ENCODE data around the gene CDYL2. TPM values are rescaled to one million over a fixed set of nuclear protein-coding genes. Genes with fewer than 3 reads are reported as not detected.

CDYL2 gene
- total RNA-seq, 2 donors from 2014 or later, result 4.6 to 20.4 TPM

DNA sequence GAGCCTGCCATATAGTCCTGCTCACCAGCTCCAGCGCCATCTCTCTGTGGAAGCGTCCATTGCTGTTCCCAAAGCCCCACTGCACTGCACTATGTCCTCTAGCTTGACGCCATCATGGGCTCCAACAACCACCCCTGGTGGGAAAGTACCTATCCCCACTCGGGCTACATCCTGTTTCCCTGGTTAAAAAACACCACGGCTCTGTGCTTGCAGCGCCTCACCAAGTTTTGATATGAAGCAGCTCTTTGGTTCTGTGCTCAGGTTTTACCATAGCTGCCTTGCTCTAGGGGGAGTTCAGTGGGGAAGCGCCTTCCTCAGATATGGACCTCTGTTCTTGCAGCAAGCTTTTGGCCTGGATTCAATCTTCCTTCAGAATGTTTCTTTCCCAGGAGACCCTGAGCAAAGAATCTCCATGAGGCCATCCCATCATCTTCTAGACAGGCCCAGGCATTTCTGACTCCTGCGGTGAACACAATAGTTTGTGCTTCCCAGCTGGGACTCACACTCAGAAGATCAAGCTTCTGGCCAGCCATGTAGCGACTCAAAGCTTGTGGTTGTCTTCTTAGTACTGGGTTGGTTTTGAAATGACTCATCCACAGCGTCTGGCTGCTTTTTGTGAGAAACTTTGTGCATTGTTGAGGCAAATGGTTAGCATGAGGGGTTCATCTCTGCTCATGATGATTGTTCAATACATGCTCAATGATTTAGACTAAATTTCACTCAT is 224.1 kb downstream of the CDYL2 start:
- ATAC-seq (ENCODE audit: insufficient number of reproducible peaks, low FRiP score, low read depth) (no peak), DNase-seq (ENCODE audit: low spot score) (no peak)
- H3K27ac ChIP-seq, result no peak overlapping the region
- H3K9me3 ChIP-seq, result no peaks in the 10 kb centered on the region
- TF ChIP-seq, protein P1, sequence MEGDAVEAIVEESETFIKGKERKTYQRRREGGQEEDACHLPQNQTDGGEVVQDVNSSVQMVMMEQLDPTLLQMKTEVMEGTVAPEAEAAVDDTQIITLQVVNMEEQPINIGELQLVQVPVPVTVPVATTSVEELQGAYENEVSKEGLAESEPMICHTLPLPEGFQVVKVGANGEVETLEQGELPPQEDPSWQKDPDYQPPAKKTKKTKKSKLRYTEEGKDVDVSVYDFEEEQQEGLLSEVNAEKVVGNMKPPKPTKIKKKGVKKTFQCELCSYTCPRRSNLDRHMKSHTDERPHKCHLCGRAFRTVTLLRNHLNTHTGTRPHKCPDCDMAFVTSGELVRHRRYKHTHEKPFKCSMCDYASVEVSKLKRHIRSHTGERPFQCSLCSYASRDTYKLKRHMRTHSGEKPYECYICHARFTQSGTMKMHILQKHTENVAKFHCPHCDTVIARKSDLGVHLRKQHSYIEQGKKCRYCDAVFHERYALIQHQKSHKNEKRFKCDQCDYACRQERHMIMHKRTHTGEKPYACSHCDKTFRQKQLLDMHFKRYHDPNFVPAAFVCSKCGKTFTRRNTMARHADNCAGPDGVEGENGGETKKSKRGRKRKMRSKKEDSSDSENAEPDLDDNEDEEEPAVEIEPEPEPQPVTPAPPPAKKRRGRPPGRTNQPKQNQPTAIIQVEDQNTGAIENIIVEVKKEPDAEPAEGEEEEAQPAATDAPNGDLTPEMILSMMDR (IDR thresholded peaks at IDR 0.05), result no peak
- no peaks in the 10 kb centered on the region for H3K4me1 ChIP-seq (ENCODE audit: control insufficient read depth in 1 of 2, low read depth in 2 of 2)
- no peak overlapping the region for H3K4me3 ChIP-seq
- H3K27me3 ChIP-seq (replicated peaks; ENCODE audit: insufficient read depth), result no peaks in the 10 kb centered on the region
- no peaks in the 10 kb centered on the region for H3K36me3 ChIP-seq

- Histone ChIP-seq H3K4me1 (ENCODE audit: control insufficient read depth in 1 of 2, low read depth in 2 of 2) (no peaks in the 10 kb centered on the region), H3K9me3 (no peaks in the 10 kb centered on the region), H3K36me3 (no peaks in the 10 kb centered on the region), H3K27me3 (replicated peaks; ENCODE audit: insufficient read depth) (no peaks in the 10 kb centered on the region), H3K4me3 (no peak overlapping the region), H3K27ac (no peak overlapping the region)
- TF ChIP-seq, protein P1 (IDR thresholded peaks at IDR 0.05), result no peak
- ATAC-seq (ENCODE audit: insufficient number of reproducible peaks, low FRiP score, low read depth) (no peak), DNase-seq (ENCODE audit: low spot score) (no peak)
Measured at GRCh38 chr16:80577485-80578280, 226.7 kb downstream of the CDYL2 start.

DNA sequence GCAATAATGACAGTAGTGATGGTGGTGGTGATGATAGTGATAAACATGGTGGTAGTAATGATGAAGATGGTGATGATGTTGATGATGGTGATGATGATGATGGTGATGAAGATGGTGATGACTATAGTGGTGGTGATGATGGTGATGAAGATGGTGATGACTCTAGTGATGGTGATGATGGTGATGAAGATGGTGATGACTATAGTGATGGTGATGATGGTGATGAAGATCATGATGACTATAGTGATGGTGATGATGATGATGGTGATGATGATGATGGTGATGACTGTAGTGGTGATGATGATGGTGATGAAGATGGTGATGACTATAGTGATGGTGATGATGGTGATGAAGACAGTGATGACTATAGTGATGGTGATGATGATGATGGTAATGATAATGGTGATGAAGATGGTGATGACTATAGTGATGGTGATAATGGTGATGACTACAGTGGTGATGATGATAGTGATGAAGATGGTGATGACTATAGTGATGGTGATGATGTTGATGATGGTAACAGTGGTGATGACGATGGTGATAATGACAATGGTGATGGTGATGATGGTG is 228.0 kb downstream of the CDYL2 start:
- TF ChIP-seq, protein P1 (IDR thresholded peaks at IDR 0.05), result no peak
- Histone ChIP-seq H3K9me3 (no peaks in the 10 kb centered on the region), H3K4me3 (no peak overlapping the region), H3K27me3 (replicated peaks; ENCODE audit: insufficient read depth) (no peaks in the 10 kb centered on the region), H3K36me3 (no peaks in the 10 kb centered on the region), H3K27ac (no peak overlapping the region), H3K4me1 (ENCODE audit: control insufficient read depth in 1 of 2, low read depth in 2 of 2) (no peaks in the 10 kb centered on the region)
- ATAC-seq (ENCODE audit: insufficient number of reproducible peaks, low FRiP score, low read depth) (no peak), DNase-seq (ENCODE audit: low spot score) (no peak)

GRCh38 chr16:80573700-80574120 is 230.7 kb downstream of the CDYL2 start:
- H3K27ac ChIP-seq, result no peak overlapping the region
- no peaks in the 10 kb centered on the region for H3K27me3 ChIP-seq (replicated peaks; ENCODE audit: insufficient read depth)
- H3K9me3 ChIP-seq, result no peaks in the 10 kb centered on the region
- DNase-seq (ENCODE audit: low spot score) (no peak), ATAC-seq (ENCODE audit: insufficient number of reproducible peaks, low FRiP score, low read depth) (no peak)
- TF ChIP-seq, protein P1 (IDR thresholded peaks at IDR 0.05), result no peak
- H3K4me3 ChIP-seq, result no peak overlapping the region
- no peaks in the 10 kb centered on the region for H3K36me3 ChIP-seq
- H3K4me1 ChIP-seq (ENCODE audit: control insufficient read depth in 1 of 2, low read depth in 2 of 2), result no peaks in the 10 kb centered on the region

DNA sequence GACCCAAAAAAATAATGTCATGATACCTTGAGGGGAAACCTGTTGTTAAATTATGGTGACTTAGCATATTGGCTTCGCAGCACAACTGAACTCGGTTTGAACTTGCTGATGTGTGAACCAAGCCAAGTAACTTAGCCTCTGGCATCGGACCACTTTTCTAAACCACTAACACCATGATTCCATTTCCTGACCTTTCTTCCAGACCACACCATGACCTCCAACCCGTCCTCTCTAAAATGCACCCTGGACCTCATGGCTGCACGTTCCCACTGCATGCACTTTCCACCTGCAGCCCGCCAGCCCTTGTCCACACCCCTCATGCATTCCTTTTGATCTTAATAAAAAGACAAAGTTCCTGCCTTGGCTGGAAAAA is 234.3 kb downstream of the CDYL2 start:
- no peak for DNase-seq (ENCODE audit: low spot score)
- Histone ChIP-seq H3K27ac (no peak overlapping the region), H3K36me3 (no peaks in the 10 kb centered on the region), H3K4me3 (no peak overlapping the region), H3K4me1 (ENCODE audit: control insufficient read depth in 1 of 2, low read depth in 2 of 2) (no peaks in the 10 kb centered on the region), H3K27me3 (replicated peaks; ENCODE audit: insufficient read depth) (no peaks in the 10 kb centered on the region), H3K9me3 (no peaks in the 10 kb centered on the region)
- TF ChIP-seq, protein P1 (IDR thresholded peaks at IDR 0.05), result no peak
- ATAC-seq (ENCODE audit: insufficient number of reproducible peaks, low FRiP score, low read depth), result no peak

All from thoracic aorta (tissue), 2 donors.